ENCODE data around the gene ANLN.
A peak's percentile ranks its signal among the peaks of the same experiment; 100 is the strongest.
"Not testable (repeated sequence)": the region's sequence is repeated elsewhere in the genome, so short reads cannot be mapped to it uniquely, and the experiment has no call there.

Gene ANLN

GRCh38 chr7:36473454-36474282, 84.0 kb downstream of the ANLN start:
- no peak for DNase-seq

- no peak for DNase-seq
Measured at GRCh38 chr7:36474283-36475010, 84.8 kb downstream of the ANLN start.

- DNase-seq, result no peak
Measured at GRCh38 chr7:36475011-36475342, 85.3 kb downstream of the ANLN start.

- DNase-seq, result no peak
Measured at GRCh38 chr7:36475381-36475780, 85.7 kb downstream of the ANLN start.

GRCh38 chr7:36478745-36479144, 89.1 kb downstream of the ANLN start:
- DNase-seq, result no peak

- DNase-seq, result not testable (repeated sequence)
Measured at GRCh38 chr7:36483853-36484252, 94.2 kb downstream of the ANLN start.

- DNase-seq, result no peak
Measured at GRCh38 chr7:36484265-36484664, 94.6 kb downstream of the ANLN start.

GRCh38 chr7:36486336-36486735, 96.7 kb downstream of the ANLN start:
- no peak for DNase-seq

- DNase-seq, result peak; percentile 66
Measured at GRCh38 chr7:36487756-36488336, 98.2 kb downstream of the ANLN start.

- DNase-seq, result not testable (repeated sequence)
Measured at GRCh38 chr7:36488672-36489071, 99.0 kb downstream of the ANLN start.

GRCh38 chr7:36490419-36490830, 100.8 kb downstream of the ANLN start:
- DNase-seq, result no peak

- DNase-seq, result no peak
Measured at GRCh38 chr7:36491317-36491716, 101.7 kb downstream of the ANLN start.

- DNase-seq, result no peak
Measured at GRCh38 chr7:36496576-36496975, 106.9 kb downstream of the ANLN start.

GRCh38 chr7:36497176-36497575, 107.5 kb downstream of the ANLN start:
- DNase-seq, result not testable (repeated sequence)

GRCh38 chr7:36497775-36498174, 108.1 kb downstream of the ANLN start:
- DNase-seq, result no peak
